H1 (cell line): ENCODE measurements around the gene IGLON5. TPM values are rescaled to one million over a fixed set of nuclear protein-coding genes. Genes with fewer than 3 reads are reported as not detected.

Experiments
- CTCF ChIA-PET: fragments of 300-600 bp; sonication (Branson Sonifier 250); formaldehyde crosslinking; loops from one replicate; lab custom pipeline; 2021; ENCODE audit not compliant: partially characterized antibody; lab: Charles Lee
- POLR2A ChIA-PET: fragments of 300-600 bp; sonication (Branson Sonifier 250); formaldehyde crosslinking; loops from one replicate; lab custom pipeline; 2021; ENCODE audit warnings: inconsistent platforms; ENCODE audit not compliant: partially characterized antibody; lab: Charles Lee
- DNase-seq, 2 experiments: peaks; one replicate each; pipeline versions ENCODE4 v3.0.0 to v3.0.0-alpha.2; 2010 to 2022; ENCODE audit warnings: low spot score in 2 of 2, low read depth in 1 of 2, mixed read lengths in 1 of 2
- FAIRE-seq: peaks from 2 replicates; lab custom pipeline; 2011; peaks lifted over from hg19 to GRCh38; lab: Jason Lieb, UNC
- H2AFZ ChIP-seq: 2 replicates; pipeline ENCODE4 v1.8.1; 2012; ENCODE audit warnings: low read length, inconsistent platforms
- H2AK5ac ChIP-seq: 2 replicates; pipeline ENCODE4 v1.6.1; 2013; ENCODE audit warnings: low read depth, low read length
- H2BK120ac ChIP-seq: replicated peaks from 2 replicates; pipeline ENCODE3; 2013; ENCODE audit warnings: low read depth, low read length, inconsistent platforms
- H2BK12ac ChIP-seq: 2 replicates; pipeline ENCODE4 v1.6.1; 2013; ENCODE audit warnings: low read depth, low read length
- H2BK15ac ChIP-seq: 2 replicates; pipeline ENCODE4 v1.6.1; 2013; ENCODE audit warnings: low read length
- H2BK20ac ChIP-seq: 2 replicates; pipeline ENCODE4 v1.6.1; 2013; ENCODE audit warnings: low read length
- H2BK5ac ChIP-seq: 2 replicates; pipeline ENCODE4 v1.6.1; 2013; ENCODE audit warnings: low read depth, low read length
- H3K14ac ChIP-seq: 2 replicates; pipeline ENCODE4 v1.6.1; 2013; ENCODE audit warnings: inconsistent platforms; ENCODE audit not compliant: insufficient read length
- H3K18ac ChIP-seq: 2 replicates; pipeline ENCODE4 v1.6.1; 2013; ENCODE audit warnings: low read length; ENCODE audit errors: extremely low read depth
- H3K23ac ChIP-seq: 2 replicates; pipeline ENCODE4 v1.6.1; 2013; ENCODE audit warnings: inconsistent platforms; ENCODE audit not compliant: insufficient read length
- H3K23me2 ChIP-seq: 2 replicates; pipeline ENCODE4 v1.6.1; 2013; ENCODE audit warnings: low read depth, low read length
- H3K27ac ChIP-seq: 2 replicates; pipeline ENCODE4 v1.6.1; 2011; ENCODE audit warnings: low read depth, low read length, inconsistent platforms
- H3K27me3 ChIP-seq, 4 experiments: replicated peaks in 1 of 4; 1 replicate in 1 of 4; 2 replicates in 3 of 4; pipeline versions ENCODE4 v1.6.1 to v1.8.1; 2011 to 2013; ENCODE audit warnings: low read length in 3 of 4, mild to moderate bottlenecking in 3 of 4, inconsistent platforms in 2 of 4, mixed read lengths in 2 of 4, moderate library complexity in 1 of 4; ENCODE audit not compliant: control insufficient read depth in 3 of 4, insufficient read depth in 3 of 4; ENCODE audit errors: extremely low read depth in 1 of 4
- H3K36me3 ChIP-seq, 4 experiments: 2 replicates each; pipeline versions ENCODE4 v1.6.1 to v1.8.1; 2011 to 2013; ENCODE audit warnings: mild to moderate bottlenecking in 4 of 4, low read length in 3 of 4, moderate library complexity in 2 of 4, control low read depth in 1 of 4, inconsistent platforms in 1 of 4; ENCODE audit not compliant: insufficient read depth in 4 of 4, control insufficient read depth in 2 of 4
- H3K4ac ChIP-seq: replicated peaks from 2 replicates; pipeline ENCODE3; 2013; ENCODE audit warnings: low read length, low read depth, mixed read lengths, inconsistent platforms; ENCODE audit not compliant: insufficient read length
- H3K4me1 ChIP-seq, 4 experiments: replicated peaks in 1 of 4; 1 replicate in 1 of 4; 2 replicates in 3 of 4; pipeline versions ENCODE4 v1.6.1 to v1.8.1; 2011 to 2013; ENCODE audit warnings: low read length in 3 of 4, inconsistent platforms in 2 of 4, mixed read lengths in 1 of 4; ENCODE audit not compliant: insufficient read depth in 4 of 4, control insufficient read depth in 3 of 4
- H3K4me2 ChIP-seq, 2 experiments: 2 replicates each; pipeline versions ENCODE4 v1.6.1 to v1.8.1; 2011 to 2013; ENCODE audit warnings: low read depth in 2 of 2, low read length in 2 of 2, control low read depth in 1 of 2, inconsistent platforms in 1 of 2, mild to moderate bottlenecking in 1 of 2; ENCODE audit not compliant: insufficient read depth in 1 of 2
- H3K4me3 ChIP-seq, 4 experiments: fragments of 200-600, 300-600 bp in 1 of 4; sonication (generic), shearing (Covaris generic), sonication (Bioruptor Twin) in 1 of 4; 2 replicates each; pipeline versions ENCODE4 v1.5.1 to v1.8.1; 2011 to 2016; ENCODE audit warnings: low read length in 4 of 4, low read depth in 3 of 4, control low read depth in 2 of 4, inconsistent platforms in 2 of 4, mild to moderate bottlenecking in 2 of 4, mixed read lengths in 1 of 4, moderate library complexity in 1 of 4; ENCODE audit not compliant: insufficient read depth in 2 of 4; ENCODE audit errors: extremely low read depth in 1 of 4
- H3K56ac ChIP-seq: replicated peaks from 2 replicates; pipeline ENCODE3; 2013; ENCODE audit warnings: low read depth, mild to moderate bottlenecking, mixed read lengths, low read length, inconsistent platforms; ENCODE audit not compliant: insufficient read length
- H3K79me1 ChIP-seq: 2 replicates; pipeline ENCODE4 v1.6.1; 2013; ENCODE audit warnings: low read depth, low read length, control low read depth
- H3K79me2 ChIP-seq, 2 experiments: 2 replicates each; pipeline versions ENCODE4 v1.6.1 to v1.8.1; 2012 to 2013; ENCODE audit warnings: low read length in 2 of 2, mild to moderate bottlenecking in 2 of 2, inconsistent platforms in 1 of 2; ENCODE audit not compliant: insufficient read depth in 2 of 2, control insufficient read depth in 1 of 2
- H3K9ac ChIP-seq, 4 experiments: replicated peaks in 1 of 4; 1 replicate in 1 of 4; 2 replicates in 3 of 4; pipeline versions ENCODE4 v1.6.1 to v1.8.1; 2011 to 2013; ENCODE audit warnings: low read depth in 3 of 4, low read length in 3 of 4, control low read depth in 2 of 4, mild to moderate bottlenecking in 2 of 4, moderate library complexity in 2 of 4, inconsistent platforms in 1 of 4; ENCODE audit errors: extremely low read depth in 1 of 4
- H3K9me3 ChIP-seq, 2 experiments: 2 replicates each; pipeline versions ENCODE4 v1.6.1 to v1.8.1; 2012 to 2013; ENCODE audit warnings: mild to moderate bottlenecking in 2 of 2, moderate library complexity in 2 of 2, control low read depth in 1 of 2, inconsistent platforms in 1 of 2, low read depth in 1 of 2, low read length in 1 of 2, mixed read lengths in 1 of 2; ENCODE audit not compliant: insufficient read depth in 2 of 2
- H4K20me1 ChIP-seq, 2 experiments: replicated peaks in 1 of 2; 2 replicates each; pipeline versions ENCODE3 to v1.8.1; 2011 to 2013; ENCODE audit warnings: inconsistent platforms in 2 of 2, low read length in 2 of 2, mild to moderate bottlenecking in 1 of 2; ENCODE audit not compliant: insufficient read depth in 2 of 2, control insufficient read depth in 1 of 2
- H4K5ac ChIP-seq: 2 replicates; pipeline ENCODE4 v1.6.1; 2013; ENCODE audit warnings: low read length, low read depth, mixed read lengths, inconsistent platforms; ENCODE audit not compliant: insufficient read length
- H4K8ac ChIP-seq: 2 replicates; pipeline ENCODE4 v1.8.0; 2013; ENCODE audit warnings: mild to moderate bottlenecking, moderate library complexity, low read length, inconsistent platforms; ENCODE audit not compliant: insufficient read depth; ENCODE audit errors: extremely low read depth
- H4K91ac ChIP-seq: replicated peaks from 2 replicates; pipeline ENCODE3; 2013; ENCODE audit warnings: low read length, mixed read lengths, inconsistent platforms; ENCODE audit not compliant: insufficient read length
- CBX5 ChIP-seq: fragments of 300-800, 300-1000 bp; sonication (generic); IDR thresholded peaks from 2 replicates; pipeline ENCODE4 v1.7.1; 2016; ENCODE audit warnings: antibody characterized with exemption, low read length, low read depth
- CTCF ChIP-seq, 3 experiments: IDR thresholded peaks; 1 replicate in 2 of 3; 2 replicates in 1 of 3; pipeline versions ENCODE4 v1.5.1 to v1.6.1; 2011; ENCODE audit warnings: low read length in 3 of 3, mild to moderate bottlenecking in 3 of 3, inconsistent platforms in 2 of 3, low read depth in 1 of 3, moderate library complexity in 1 of 3; ENCODE audit not compliant: insufficient read depth in 1 of 3; ENCODE audit errors: control extremely low read depth in 1 of 3
- KDM1A ChIP-seq: fragments of 200-600, 300-600 bp; sonication (generic); IDR thresholded peaks from 2 replicates; pipeline ENCODE4 v1.7.1; 2016; ENCODE audit warnings: mild to moderate bottlenecking, low read length, borderline replicate concordance
- MAFK ChIP-seq: IDR thresholded peaks from 2 replicates; pipeline ENCODE4 v1.6.1; 2012; ENCODE audit warnings: low read depth, mild to moderate bottlenecking, improper control_type of control experiment, low read length
- RXRA ChIP-seq: IDR thresholded peaks from 2 replicates; pipeline ENCODE4 v1.6.1; 2011; ENCODE audit warnings: low read depth, mild to moderate bottlenecking, low read length, moderate library complexity; ENCODE audit not compliant: insufficient read depth
- SP4 ChIP-seq: IDR thresholded peaks from 2 replicates; pipeline ENCODE4 v1.6.1; 2012; ENCODE audit warnings: low read length, inconsistent platforms
- TCF12 ChIP-seq: IDR thresholded peaks from 2 replicates; pipeline ENCODE4 v1.6.1; 2011; ENCODE audit warnings: low read depth, mild to moderate bottlenecking, low read length
- USF2 ChIP-seq: IDR thresholded peaks from 2 replicates; pipeline ENCODE4 v1.6.1; 2011; ENCODE audit warnings: low read length, improper control_type of control experiment
- WGBS, 2 experiments: shearing (Covaris generic) in 1 of 2; methylation state at CpG; one replicate each; pipeline versions ENCODE4 v1.1.6 to v1.1.7; 2013 to 2015; ENCODE audit warnings: low lambda C conversion rate in 2 of 2, mixed read lengths in 2 of 2, inconsistent platforms in 1 of 2, low coverage in 1 of 2, missing lambda C conversion rate in 1 of 2; ENCODE audit not compliant: insufficient replicate concordance in 2 of 2, insufficient coverage in 1 of 2, insufficient read length in 1 of 2; ENCODE audit errors: extremely low coverage in 1 of 2, missing lambda C conversion rate in 1 of 2; 5-methylcytosine and 5-hydroxymethylcytosine counted together
- polyA plus RNA-seq, 7 experiments: library from polyadenylated mRNA; depleted of rRNA in 3 of 7; stranded (reverse) in 5 of 7; unstranded in 2 of 7; fragments of >200 nt in 5 of 7; fragments of 200-250 nt in 2 of 7; gene quantifications; 1 replicate in 5 of 7; 2 replicates in 1 of 7; 4 replicates in 1 of 7; pipeline versions ENCODE4 v1.2.1 to v1.2.3, GENCODE V29; 2011 to 2013; ENCODE audit warnings: missing spikeins in 2 of 7, mixed read lengths in 2 of 7
- total RNA-seq: library from RNA; stranded (reverse); fragmentation: NEBNext Ultra II Directional; extraction: Animal tissue kit (Norgen Biotek cat#: 25700); gene quantifications from 2 replicates; pipeline ENCODE4 v1.2.1, GENCODE V29; 2021

The IGLON5 gene
- total and polyA plus RNA-seq, 2 of the 8 experiments (the other 6 are each of a cell fraction or from before 2014, with no cell fraction given), result 31.8 to 34.6 TPM

- H2BK12ac ChIP-seq, result no peak overlapping the region
- no peak overlapping the region for H3K4me2 ChIP-seq
- no peak overlapping the region for H3K9ac ChIP-seq
- no peaks in the 10 kb centered on the region for H4K20me1 ChIP-seq
- FAIRE-seq (no peak), DNase-seq (no peak)
- ChIA-PET POLR2A (interaction anchor here (0.7 to 2.6 kb wide), 4 partner anchors 10 to 18 kb away, joined by 3 to 9 read pairs (median 5); partner anchors contain the start of gene C19orf84), CTCF (no interaction called here)
- H3K36me3 ChIP-seq, result no peaks in the 10 kb centered on the region
- no peak overlapping the region for H2AK5ac ChIP-seq
- H3K4ac ChIP-seq, result no peak overlapping the region
- no peak overlapping the region for H4K91ac ChIP-seq
- no peaks in the 10 kb centered on the region for H3K79me2 ChIP-seq
- peaks cover 4% of the 10 kb centered on the region; the same call in 1 of the 2 replicates for H3K23me2 ChIP-seq
- no peak overlapping the region for H4K5ac ChIP-seq
- no peaks in the 10 kb centered on the region for H3K4me1 ChIP-seq
- no peak overlapping the region for H4K8ac ChIP-seq
- WGBS, 2 experiments, result 87% methylated on average over 2 of the region's 2 CpGs; no CpG with 5 or more reads in 1 of the 2 experiments
- no peak overlapping the region for H2BK20ac ChIP-seq
- no peak overlapping the region for H3K23ac ChIP-seq
- no peak overlapping the region for H3K4me3 ChIP-seq
- no peak overlapping the region for H3K56ac ChIP-seq
- peaks cover 7 to 14% of the 10 kb centered on the region in 2 experiments for H3K9me3 ChIP-seq
- H2BK120ac ChIP-seq, result no peak overlapping the region
- no peak overlapping the region for H2AFZ ChIP-seq
- H3K79me1 ChIP-seq, result no peaks in the 10 kb centered on the region
- H3K18ac ChIP-seq, result no peak overlapping the region
- H3K27me3 ChIP-seq, result no peaks in the 10 kb centered on the region; a peak in 2 of 7 replicates
- no peak overlapping the region for H3K14ac ChIP-seq
- H2BK15ac ChIP-seq, result no peak overlapping the region
- no peak overlapping the region for H3K27ac ChIP-seq
- no peak overlapping the region for H2BK5ac ChIP-seq
- TF ChIP-seq USF2 (no peak), MAFK (no peak), SP4 (no peak), RXRA (no peak), TCF12 (no peak), KDM1A (no peak), CBX5 (no peak), CTCF (IDR thresholded peaks at IDR 0.05; ENCODE audit: control extremely low read depth in 1 of 3, insufficient read depth in 1 of 3, low read depth in 1 of 3, low read length in 3 of 3) (no peak)
These were observed 66.0 kb downstream of the IGLON5 start for GRCh38 chr19:51377422-51377821.
